Effector CD4-positive, alpha-beta T cell (primary cell): ENCODE data around the gene GRIN2C. TPM values are rescaled to one million over a fixed set of nuclear protein-coding genes. Genes with fewer than 3 reads are reported as not detected.
"Not testable (repeated sequence)": the region's sequence is repeated elsewhere in the genome, so short reads cannot be mapped to it uniquely, and the experiment has no call there.

Experiments
- DNase-seq: peaks from one replicate; pipeline ENCODE4 v3.0.0-alpha.2; 2020
- total RNA-seq: gene quantifications from one replicate; lab custom pipeline; 2026; lab: John Stamatoyannopoulos, UW

Gene GRIN2C
- not detected for total RNA-seq

DNA sequence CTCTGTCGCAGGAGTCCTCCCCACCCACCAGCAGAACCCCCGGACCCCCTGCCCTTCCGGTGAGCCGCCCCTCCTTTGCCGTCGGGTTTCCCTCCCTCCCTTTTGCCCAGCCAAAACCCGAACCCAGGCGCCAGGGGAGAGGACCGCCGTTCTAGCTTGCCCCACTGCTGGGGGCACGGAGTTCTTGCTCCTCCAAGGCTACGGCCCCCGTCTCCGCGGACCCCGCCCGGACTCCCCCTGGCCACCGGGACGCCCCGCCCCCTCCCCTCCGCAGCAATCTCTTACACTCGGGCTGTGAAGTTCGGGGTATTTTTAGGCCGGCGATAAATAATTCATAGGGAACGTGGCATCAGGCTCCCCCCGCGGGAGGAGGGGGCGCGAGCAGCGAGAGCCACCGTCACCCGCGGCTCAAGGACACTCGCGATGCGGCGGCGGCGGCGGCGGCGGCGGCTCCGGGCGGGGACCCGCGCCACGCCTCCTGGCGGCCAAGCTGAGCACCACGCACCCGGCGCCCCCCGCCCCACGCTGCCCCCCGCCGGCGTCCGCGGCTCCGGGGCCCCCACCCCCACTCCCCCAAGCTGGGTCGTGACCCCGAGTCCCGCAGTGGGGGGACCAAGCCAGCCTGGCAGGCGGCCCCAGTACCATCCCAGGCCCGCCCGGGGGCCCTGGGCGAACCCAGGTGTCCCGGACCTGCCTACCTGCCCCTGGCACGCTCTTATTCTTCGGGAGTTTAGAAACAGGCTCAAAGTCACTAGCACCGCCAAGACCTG is at the start of gene GRIN2C:
Gene GRIN2C (minus strand): TSS at position 427 of the 770 bp plus-strand sequence. CDS start 4,793 bp downstream, outside the sequence.
- DNase-seq, result peak; percentile 21

DNA sequence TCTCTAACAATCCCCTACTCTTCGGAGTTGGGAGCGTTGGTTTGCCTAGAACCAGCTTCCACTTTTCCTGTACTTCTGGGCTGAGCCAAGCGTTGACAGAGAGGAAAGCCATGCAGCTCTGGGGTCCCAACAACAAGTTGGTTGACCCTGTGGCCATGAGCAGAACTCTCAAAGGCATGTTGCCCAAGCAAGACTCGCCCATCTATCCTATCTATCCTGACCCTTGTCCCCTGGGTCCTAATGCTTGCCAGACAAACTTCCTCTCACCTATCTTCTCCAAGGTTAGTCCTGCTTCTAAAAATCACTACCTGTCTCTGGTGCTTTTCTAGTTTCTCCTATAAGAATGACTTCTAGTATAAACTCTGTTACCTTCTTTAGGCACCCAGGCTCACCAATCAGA is 49.4 kb upstream of the GRIN2C start:
- not testable (repeated sequence) for DNase-seq

GRCh38 chr17:74907012-74907411 is 47.3 kb upstream of the GRIN2C start:
- DNase-seq, result no peak

- not testable (repeated sequence) for DNase-seq
These were observed 46.6 kb upstream of the GRIN2C start for GRCh38 chr17:74906214-74906793.

GRCh38 chr17:74904687-74905409 is 45.2 kb upstream of the GRIN2C start:
- DNase-seq, result no peak

DNA sequence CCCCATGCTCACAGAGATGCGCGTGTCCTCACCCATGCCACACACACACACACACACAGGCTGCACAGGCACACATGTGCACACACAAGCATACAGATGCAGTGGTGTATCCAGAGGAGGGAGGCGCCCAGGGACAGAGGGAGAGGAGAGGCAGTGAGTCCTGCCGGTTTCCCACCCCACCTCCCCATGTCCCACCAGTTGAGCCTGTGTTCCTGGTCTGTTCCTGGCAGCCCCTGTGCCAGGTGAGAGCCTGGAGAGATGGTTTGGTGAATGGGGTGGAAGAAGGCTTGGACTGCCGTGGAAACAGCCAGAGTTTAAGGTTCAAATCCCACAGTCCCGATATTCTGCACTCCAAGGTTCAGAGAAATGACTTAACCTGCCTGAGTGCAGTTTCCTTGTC is 44.0 kb upstream of the GRIN2C start:
- no peak for DNase-seq

GRCh38 chr17:74903034-74903433 is 43.3 kb upstream of the GRIN2C start:
- no peak for DNase-seq

GRCh38 chr17:74901353-74902135 is 41.9 kb upstream of the GRIN2C start:
- DNase-seq, result no peak

GRCh38 chr17:74900208-74900607 is 40.5 kb upstream of the GRIN2C start:
- no peak for DNase-seq

DNA sequence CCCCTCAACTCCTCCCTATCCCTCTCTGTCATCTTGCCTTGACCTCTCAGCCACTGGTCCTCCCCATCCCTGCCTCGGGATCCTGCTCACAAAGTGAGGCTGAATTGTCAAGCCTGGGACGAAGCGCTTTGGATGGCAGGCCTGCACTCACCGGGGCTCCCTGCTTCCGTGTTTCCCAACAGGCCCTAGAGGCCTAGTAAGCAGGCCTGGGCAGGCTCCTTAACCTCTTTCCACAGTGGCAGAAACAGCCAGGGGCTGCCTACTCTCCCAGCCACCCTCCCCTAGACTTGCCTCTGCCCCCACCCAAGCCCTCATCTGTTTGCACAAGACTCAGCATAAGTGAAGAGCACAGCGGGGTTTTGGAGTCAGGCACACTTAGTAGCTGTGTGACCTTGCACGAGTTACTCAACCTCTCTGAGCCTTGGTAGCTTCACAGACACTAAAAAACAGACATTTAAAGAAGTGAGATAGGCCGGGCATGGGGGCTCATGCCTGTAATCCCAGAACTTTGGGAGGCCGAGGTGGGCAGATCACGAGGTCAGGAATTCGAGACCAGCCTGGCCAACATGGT is 38.8 kb upstream of the GRIN2C start:
- DNase-seq, result no peak

GRCh38 chr17:74893936-74894671 is 34.4 kb upstream of the GRIN2C start:
- DNase-seq, result no peak

- no peak for DNase-seq
These were observed 33.6 kb upstream of the GRIN2C start, which contains the start of gene FADS6 for GRCh38 chr17:74892974-74893911. Gene FADS6, minus strand, starts transcription at chr17:74893633. Its CDS starts 38 bp downstream, at chr17:74893595.

- no peak for DNase-seq
These were observed 32.5 kb upstream of the GRIN2C start for GRCh38 chr17:74892013-74892841.

- DNase-seq, result no peak
These were observed 30.9 kb upstream of the GRIN2C start for GRCh38 chr17:74890554-74890953.

GRCh38 chr17:74888469-74888868 is 28.8 kb upstream of the GRIN2C start:
- no peak for DNase-seq

DNA sequence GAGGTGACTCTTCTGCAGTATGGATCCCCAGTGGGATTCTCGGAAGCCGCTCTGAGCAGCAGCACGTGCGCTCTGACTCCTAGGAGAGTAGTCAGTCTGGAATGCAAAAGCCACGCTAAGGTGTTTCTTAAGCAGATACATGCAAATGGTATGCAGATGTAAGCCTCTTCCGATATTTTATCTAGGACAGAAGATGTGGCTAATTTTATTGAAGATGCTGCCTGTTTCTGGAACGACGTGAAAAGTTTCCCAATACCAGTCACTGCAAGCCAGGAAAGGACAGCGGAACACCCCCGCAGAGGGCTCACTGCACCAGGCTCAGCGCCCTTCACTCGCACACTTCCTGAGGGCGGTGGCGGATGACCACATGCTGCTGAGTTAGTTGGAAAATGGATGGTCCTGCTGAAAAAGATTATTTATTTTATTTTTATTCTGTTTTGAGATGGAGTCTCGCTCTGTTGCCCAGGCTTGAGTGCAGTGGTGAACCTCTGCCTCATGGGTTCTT is 23.6 kb upstream of the GRIN2C start:
- DNase-seq, result no peak

GRCh38 chr17:74882517-74883240 is 23.0 kb upstream of the GRIN2C start:
- no peak for DNase-seq

DNA sequence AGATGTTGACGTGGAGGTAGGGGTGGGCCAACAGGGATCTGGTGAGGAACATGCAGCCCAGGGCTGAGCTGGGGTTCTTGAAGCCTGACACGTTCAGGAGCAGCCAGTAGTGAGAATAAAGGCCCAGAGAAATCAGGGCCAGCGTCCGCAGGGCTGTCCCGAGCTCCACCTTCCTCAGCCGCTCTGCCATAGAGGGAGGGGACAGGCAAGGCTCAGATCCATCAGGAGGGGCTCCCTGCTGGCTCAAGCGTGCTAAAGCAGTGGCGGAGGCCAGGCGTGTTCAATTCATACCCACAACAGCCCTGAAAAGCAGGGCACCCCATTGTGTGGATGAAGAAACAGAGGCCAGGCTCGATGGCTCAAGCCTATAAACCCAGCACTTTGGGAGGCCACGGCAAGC is 21.4 kb upstream of the GRIN2C start:
- DNase-seq, result no peak

- DNase-seq, result no peak
These were observed 19.6 kb upstream of the GRIN2C start for GRCh38 chr17:74879308-74879707.
